ENCODE results near the gene CNTN4. TPM values are rescaled to one million over a fixed set of nuclear protein-coding genes. Genes with fewer than 3 reads are reported as not detected.
A peak's percentile ranks its signal among the peaks of the same experiment; 100 is the strongest.

CNTN4 gene
- total RNA-seq, 1 donor from 2014 or later = 1.6 TPM

DNA sequence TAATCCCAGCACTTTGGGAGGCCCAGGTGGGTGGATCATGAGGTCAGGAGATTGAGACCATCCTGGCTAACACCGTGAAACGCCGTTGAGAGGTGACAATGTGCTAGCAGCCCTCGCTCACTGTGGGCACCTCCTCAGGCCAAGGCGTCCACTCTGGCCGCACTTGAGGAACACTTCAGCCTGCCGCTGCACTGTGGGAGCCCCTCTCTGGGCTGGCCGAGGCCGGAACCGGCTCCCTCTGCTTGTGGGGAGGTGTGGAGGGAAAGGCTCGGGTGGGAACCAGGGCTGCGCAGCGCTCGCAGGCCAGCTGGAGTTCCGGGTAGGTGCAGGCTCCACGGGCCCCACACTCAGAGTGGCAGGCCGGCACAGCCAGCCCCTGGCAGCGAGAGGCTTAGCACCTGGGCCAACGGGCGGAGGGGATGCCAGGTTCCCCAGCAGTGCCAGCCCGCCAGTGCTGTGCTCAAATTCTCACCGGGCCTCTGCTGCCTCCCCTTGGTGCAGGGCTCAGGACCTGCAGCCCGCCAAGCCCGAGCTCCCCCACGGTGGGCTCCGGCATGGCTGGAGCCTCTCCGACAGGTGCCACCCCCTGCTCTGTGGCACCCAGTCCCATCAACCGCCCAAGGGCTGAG is 253.6 kb downstream of the CNTN4 start:
- TF ChIP-seq, protein P1, sequence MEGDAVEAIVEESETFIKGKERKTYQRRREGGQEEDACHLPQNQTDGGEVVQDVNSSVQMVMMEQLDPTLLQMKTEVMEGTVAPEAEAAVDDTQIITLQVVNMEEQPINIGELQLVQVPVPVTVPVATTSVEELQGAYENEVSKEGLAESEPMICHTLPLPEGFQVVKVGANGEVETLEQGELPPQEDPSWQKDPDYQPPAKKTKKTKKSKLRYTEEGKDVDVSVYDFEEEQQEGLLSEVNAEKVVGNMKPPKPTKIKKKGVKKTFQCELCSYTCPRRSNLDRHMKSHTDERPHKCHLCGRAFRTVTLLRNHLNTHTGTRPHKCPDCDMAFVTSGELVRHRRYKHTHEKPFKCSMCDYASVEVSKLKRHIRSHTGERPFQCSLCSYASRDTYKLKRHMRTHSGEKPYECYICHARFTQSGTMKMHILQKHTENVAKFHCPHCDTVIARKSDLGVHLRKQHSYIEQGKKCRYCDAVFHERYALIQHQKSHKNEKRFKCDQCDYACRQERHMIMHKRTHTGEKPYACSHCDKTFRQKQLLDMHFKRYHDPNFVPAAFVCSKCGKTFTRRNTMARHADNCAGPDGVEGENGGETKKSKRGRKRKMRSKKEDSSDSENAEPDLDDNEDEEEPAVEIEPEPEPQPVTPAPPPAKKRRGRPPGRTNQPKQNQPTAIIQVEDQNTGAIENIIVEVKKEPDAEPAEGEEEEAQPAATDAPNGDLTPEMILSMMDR (conservative IDR thresholded peaks at IDR 0.05; ENCODE audit: low read depth, low read length) = no peak
- no peak for DNase-seq (ENCODE audit: low read depth)

DNA sequence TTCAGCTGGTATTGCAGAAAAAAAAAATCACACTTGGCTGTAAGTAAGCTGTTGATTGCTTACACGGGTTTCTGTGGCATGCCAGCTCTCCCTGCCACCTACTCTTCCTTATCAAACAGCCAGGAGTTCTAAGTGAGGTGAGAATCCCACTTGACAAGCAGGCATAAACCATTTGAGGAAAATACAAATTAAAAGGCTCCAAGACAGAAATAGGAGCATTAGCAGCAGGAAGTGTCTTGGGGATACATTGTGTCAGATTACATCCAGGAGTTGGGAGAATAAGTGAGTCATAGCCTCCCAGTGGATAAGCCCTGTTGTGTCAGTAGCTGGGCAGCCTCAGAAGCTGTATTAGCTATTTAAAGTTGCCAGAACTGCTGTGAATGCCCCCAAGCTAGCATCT is 256.0 kb downstream of the CNTN4 start:
- TF ChIP-seq, protein P1 (conservative IDR thresholded peaks at IDR 0.05; ENCODE audit: low read depth, low read length) = peak; percentile 6
- H3K4me3 ChIP-seq (ENCODE audit: low read depth, low read length) = no peak overlapping the region
- peak; percentile 26 for DNase-seq (ENCODE audit: low read depth)

More for the DNA sequence above, 253.6 kb downstream of the CNTN4 start:
- no peak overlapping the region for H3K4me3 ChIP-seq (ENCODE audit: low read depth, low read length)

DNA sequence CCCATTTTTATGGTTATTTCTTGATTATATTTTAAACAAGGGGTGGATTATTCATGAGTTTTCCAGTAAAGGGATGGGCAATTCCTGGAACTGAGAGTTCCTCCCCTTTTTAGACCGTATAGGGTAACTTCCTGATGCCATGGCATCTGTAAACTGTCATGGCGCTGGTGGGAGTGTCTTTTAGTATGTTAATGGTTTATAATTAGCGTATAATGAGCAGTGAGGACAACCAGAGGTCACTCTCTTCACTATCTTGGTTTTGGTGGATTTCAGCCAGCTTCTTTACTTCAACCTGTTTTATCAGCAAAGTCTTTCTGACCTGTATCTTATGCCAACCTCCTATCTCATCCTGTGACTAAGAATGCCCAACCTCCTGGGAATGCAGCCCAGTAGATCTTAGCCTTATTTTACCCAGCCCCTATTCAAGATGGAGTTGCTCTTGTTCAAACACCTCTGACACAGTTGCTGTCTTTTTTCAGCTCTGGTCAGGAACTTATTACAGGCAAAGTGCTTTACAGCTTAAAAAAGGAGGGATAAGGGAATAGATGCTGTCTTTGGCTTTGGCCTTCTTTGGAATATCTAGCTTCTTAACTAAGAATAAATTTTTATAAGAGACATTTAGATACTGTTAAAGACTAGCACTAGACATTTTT is 257.8 kb downstream of the CNTN4 start:
- H3K4me3 ChIP-seq (ENCODE audit: low read depth, low read length) = no peak overlapping the region
- TF ChIP-seq, protein P1 (conservative IDR thresholded peaks at IDR 0.05; ENCODE audit: low read depth, low read length) = no peak
- no peak for DNase-seq (ENCODE audit: low read depth)

GRCh38 chr3:2360815-2361214 is 262.1 kb downstream of the CNTN4 start:
- no peak for DNase-seq (ENCODE audit: low read depth)
- TF ChIP-seq, protein P1 (conservative IDR thresholded peaks at IDR 0.05; ENCODE audit: low read depth, low read length) = no peak
- H3K4me3 ChIP-seq (ENCODE audit: low read depth, low read length) = no peak overlapping the region

DNA sequence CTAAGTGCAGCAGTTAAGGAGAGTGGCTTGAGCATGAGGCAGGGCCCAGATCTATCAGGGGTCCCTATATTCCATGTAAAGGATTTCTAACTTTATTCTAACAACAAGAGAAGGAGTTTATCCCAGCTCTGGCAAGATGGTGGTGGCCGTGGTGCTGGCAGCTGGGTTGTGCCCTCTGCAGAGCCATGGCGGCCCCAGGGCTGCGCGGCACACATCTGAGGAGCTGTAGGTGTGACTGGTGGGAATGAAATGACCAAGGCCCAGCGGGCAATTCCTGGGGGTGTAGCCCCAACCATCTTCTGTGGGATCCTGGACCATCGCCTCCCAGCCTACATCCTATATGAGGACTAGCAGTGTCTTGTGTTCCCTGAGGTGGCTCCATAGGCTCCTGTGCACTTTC is 263.5 kb downstream of the CNTN4 start:
- TF ChIP-seq, protein P1 (conservative IDR thresholded peaks at IDR 0.05; ENCODE audit: low read depth, low read length) = no peak
- no peak for DNase-seq (ENCODE audit: low read depth)
- H3K4me3 ChIP-seq (ENCODE audit: low read depth, low read length) = no peak overlapping the region

DNA sequence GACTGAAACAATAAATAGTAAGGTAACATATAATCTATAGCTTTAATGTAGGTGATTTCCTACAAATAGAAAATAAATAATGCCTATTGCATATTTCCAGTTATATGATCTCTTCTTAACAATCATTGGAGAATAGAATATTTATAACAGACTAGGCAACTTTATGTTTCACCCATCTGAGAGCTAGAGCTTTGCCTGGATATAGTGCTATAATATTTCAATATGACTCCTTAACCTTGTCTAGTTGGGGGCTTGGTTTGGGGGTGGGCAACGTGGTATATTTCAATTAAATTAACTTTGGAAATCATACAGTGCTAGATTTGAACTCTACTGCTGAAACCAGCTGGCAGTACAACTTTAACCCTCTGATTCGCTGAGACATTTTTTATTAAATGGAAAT is 265.2 kb downstream of the CNTN4 start:
- no peak overlapping the region for H3K4me3 ChIP-seq (ENCODE audit: low read depth, low read length)
- no peak for DNase-seq (ENCODE audit: low read depth)
- TF ChIP-seq, protein P1 (conservative IDR thresholded peaks at IDR 0.05; ENCODE audit: low read depth, low read length) = no peak

DNA sequence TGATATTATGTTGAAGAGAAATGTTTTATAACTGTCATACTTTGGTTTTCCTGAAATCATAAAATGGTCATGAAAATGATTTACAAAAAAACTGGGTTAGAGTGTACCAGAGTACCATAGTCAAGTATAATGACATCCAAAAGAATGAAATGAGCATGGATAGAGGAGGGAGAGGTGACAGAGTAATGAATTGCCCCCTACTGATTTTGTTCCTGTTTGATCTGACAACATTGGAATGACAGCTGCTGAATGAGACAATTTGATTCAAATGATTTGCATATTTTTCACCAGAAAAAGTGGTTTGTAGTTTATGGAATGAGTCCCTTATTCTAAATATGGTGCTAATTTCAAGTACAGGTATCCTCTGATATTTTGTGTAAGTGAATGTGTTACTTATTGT is 271.7 kb downstream of the CNTN4 start:
- no peak overlapping the region for H3K4me3 ChIP-seq (ENCODE audit: low read depth, low read length)
- no peak for DNase-seq (ENCODE audit: low read depth)
- TF ChIP-seq, protein P1 (conservative IDR thresholded peaks at IDR 0.05; ENCODE audit: low read depth, low read length) = no peak

Data from epithelial cell of proximal tubule (primary cell).